CD4-positive, alpha-beta T cell treated with Interleukin-15 for 4 hours (primary cell): ENCODE data around the gene TNIP2.
A peak's percentile ranks its signal among the peaks of the same experiment; 100 is the strongest.

ENCODE experiments used
- DNase-seq: peaks from one replicate; pipeline ENCODE4 v3.0.0-alpha.2; 2020; ENCODE audit warnings: low spot score

The TNIP2 gene, protein sequence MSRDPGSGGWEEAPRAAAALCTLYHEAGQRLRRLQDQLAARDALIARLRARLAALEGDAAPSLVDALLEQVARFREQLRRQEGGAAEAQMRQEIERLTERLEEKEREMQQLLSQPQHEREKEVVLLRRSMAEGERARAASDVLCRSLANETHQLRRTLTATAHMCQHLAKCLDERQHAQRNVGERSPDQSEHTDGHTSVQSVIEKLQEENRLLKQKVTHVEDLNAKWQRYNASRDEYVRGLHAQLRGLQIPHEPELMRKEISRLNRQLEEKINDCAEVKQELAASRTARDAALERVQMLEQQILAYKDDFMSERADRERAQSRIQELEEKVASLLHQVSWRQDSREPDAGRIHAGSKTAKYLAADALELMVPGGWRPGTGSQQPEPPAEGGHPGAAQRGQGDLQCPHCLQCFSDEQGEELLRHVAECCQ

GRCh38 chr4:2755821-2756690 is at the start of gene TNIP2:
Gene TNIP2, minus strand, starts transcription at chr4:2756336. Its CDS starts 47 bp downstream, at chr4:2756289.
- DNase-seq = peak; percentile 78

DNA sequence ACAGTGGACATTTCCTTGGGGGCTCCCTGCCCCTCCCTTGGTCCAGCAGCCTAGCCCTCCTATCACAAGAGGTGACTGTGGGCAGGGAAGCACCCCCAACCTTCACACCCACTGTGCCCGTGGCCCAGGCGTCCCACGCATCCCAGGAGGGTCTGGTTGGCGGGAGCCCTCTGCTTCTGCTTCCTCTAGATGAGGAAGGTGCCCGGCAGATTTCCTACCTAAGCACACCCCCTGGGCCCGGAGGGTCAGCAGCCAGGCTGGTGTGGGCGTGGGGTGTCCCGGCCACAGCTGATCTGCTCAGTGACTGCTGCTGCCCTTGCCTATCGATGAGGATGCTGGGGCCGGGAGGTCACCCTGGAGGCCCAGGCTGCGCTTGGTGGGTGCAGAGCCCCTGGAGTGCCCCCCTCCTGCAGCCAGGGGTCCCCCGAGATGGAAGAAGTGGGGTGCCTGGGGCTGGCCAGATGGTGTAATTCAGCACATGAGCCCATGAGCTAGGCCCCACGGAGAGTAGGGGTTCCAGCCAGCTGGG is 48.9 kb upstream of the TNIP2 start:
- no peak for DNase-seq

DNA sequence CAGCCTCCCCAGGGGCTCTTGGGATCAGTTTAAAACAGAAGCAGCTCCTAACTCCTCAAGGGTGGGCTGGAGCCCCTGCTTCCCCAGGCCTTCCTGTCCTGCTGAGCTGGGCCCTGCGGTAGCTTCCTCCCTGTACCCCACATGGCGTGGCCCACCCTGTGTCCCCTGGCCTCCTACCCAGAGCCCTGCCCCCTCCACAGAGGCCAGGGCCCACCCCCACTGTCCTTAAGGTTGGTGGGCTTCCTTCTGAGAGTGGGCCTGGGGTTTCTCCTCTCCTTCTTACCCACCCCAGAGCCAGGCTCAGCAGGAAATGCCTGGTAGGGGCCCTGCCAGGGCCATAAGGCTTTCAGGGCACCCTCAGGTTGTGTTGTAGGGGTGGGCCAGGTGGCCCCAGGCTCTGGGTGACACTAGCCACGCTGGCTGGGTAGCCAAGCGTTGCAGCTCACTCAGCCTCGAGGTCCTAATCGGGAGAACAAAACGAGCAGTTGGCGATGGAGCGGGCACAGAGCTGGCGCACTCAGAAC is 48.4 kb upstream of the TNIP2 start:
- no peak for DNase-seq

- DNase-seq = no peak
These were observed 47.7 kb upstream of the TNIP2 start for GRCh38 chr4:2803624-2804448.

GRCh38 chr4:2802618-2803531 is 46.7 kb upstream of the TNIP2 start:
- no peak for DNase-seq

DNA sequence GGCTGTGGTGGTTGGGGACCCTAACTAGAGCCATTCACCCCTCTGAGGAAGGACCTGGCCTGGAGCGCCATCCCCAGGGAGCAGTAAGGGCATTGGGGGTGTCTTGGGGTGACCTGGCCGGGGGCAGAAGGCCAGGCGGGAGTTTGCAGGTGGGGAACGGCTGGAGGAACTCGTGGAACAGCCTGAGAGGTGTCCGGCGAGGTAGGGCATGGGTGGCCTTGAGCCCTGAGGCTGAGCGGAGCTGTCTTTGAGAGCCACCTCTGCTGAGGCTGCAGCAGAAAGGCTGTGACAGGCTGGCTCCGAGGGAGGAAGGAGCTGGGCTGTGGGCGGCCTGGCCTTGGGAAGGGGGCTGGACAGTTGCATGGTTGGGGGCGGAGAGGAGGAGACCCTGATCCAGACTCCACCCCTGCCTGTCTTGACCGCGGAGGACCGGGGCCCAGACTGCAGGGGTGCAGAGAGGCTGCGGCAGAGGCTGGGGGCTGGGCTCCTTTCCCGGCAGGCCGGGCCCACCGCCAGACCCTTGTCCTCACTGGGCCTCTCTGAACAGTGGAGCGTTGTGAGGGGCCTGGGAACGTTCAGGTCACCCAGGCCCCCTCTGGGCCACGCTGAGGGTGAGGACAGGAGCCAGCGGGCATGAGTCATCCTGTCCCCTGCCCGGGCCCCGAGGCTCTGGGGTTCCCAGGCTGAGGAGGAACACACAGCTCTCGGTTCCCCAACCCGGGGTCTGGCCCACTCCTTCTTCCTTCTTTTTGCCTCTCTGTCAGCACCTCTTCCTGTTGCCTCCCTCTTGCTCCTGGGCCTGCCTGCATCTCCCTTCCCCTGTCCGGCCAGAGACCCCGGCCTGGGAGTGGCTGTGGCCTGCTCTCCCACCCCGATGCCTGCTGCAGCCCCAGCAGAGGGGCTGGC is 44.8 kb upstream of the TNIP2 start:
- DNase-seq = peak; percentile 25

DNA sequence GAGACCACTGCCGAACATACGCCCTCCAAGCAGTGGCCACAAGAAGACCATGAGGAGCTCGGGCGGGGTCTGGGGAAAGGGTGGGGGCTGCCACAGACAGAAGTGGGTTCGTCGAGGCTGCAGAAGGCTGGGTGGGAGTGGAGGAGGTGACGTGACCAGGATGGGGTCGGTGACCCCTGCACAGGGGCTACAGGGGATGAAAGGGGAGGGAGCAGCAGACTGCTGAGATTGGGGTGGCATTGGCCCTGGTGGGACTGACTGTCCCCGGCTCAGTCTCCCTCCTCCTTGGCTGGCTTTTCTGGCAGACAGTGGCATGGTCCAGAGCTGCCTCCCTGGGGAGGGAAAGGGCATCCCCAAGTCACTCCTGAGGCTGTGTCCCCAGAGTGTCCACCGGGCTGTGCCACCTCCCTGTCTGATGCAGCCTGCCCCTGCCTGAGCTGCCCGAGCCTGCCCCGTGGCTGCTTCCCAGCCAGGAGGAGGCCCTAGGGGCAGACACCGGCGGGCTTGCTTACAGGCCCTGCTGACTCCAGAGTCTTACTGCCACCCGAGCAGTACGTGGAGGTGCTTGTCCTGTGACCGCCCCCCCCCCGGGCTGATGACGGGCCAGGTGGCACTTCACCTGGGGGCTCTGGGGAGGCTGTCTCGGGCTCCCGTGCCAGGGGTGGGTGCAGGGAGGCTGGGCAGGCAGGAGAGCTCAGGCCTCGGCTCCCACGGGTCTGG is 44.0 kb upstream of the TNIP2 start:
- no peak for DNase-seq

DNA sequence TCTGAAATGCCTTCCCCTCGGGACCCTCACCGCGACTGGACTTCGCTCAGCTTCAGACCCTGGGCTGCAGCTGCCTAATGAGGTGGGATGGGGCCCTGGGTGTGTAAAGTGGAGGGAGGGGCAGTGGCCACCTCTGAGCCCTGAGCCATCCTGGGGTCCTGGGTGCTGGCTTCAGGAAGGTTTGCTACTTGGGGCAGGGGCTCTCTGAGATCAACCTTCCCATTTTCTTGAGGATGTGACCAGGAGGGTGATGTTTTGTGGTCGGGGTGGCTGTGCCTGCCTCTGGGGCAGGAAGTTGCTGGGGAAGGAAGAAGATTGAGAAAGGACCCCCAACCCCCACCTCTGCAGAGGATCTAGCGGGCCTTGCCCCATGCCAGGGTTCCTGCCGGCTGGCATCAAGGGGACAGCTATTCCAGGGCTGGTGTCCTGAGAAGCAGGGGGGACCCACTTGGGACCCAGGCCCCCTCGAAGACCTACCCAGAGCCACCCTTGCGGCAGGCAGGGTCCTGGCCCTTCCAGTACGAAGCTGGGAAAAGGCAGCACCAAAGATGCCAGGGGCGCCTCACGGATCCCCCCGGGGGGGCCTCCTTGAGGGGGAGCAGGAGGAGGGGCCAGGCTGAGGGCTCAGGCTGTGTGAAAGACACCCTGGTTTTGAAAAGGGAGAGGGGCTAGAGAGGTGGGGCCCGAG is 43.2 kb upstream of the TNIP2 start:
- no peak for DNase-seq

GRCh38 chr4:2798399-2799223 is 42.5 kb upstream of the TNIP2 start:
- peak; percentile 34 for DNase-seq

DNA sequence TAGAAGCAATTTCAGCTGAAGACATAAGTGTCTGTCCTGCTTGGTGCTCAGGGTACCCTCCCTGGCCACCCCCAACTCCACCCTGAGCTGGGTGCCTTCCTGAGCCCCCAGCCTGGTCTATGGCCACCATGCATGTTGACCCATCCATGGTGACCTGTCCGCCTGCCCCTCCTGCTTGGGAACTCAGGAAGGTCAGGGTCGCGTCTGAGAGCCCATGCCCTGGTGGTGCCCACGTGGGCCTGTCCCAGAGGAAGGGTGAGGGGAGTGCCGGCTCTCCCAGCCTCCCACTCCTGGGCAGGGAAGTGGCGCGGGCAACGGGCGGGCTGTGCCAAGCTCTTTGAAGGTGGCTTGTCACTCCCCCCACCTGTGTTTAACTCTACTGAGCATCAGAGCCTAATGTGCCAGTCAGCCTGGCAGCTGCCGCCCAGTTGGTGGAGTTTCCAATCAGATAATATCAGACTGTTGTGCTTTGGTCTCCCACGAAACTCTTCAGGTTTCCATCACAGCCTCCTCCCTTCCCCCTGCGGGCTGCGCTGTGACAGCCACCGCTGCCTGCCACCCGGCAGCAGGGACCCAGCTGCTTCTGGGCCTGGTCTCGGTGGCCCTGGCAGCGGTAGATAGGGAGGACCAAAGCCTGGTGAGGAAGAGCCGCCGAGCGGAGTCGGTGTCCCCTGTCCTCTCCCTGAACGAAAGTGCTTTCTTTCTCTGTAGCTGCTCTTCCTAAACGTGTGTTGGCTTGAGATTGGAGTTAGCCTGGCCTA is 41.6 kb upstream of the TNIP2 start:
- DNase-seq = peak; percentile 61

DNA sequence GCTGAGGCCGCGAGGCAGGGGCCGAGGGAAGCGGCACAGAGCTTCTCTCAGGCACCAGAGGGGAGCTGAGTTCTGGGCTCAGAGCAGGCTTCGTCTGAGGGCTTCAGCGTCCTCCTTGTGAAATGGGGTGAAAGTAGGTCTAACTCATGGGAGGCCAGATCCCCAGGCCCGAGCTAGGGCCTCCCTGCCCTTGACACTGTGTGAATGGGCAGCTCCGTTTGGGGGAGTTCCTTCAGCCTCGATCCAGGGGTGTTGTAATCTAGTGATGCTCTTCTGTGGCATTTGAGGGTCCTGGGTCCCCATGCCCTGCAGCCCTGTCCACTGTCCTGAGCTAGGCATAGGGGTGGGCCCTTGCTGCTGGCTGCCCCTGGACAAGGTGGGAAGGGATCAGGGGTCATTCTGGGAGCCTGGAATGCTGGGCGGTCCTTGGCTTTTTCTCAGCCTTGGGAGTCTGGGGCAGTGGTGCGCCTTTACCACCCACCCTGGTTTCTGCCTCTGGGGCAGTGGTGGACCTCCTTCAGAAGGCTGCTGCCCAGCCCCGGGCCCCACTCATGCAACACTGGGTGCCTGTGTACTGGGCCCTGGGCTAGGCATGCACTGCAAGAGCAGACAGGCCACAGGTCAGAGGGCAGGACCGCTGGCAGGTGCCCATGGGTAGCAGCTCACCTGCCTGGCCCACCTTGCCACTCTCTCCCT is 40.9 kb upstream of the TNIP2 start:
- no peak for DNase-seq

GRCh38 chr4:2795893-2796848 is 40.0 kb upstream of the TNIP2 start:
- DNase-seq = no peak

GRCh38 chr4:2795300-2795892 is 39.3 kb upstream of the TNIP2 start:
- no peak for DNase-seq
